IMR-90 (cell line): ENCODE data around the gene ARHGEF26.

Experiments
- CEBPB ChIP-seq: IDR thresholded peaks from 2 replicates; pipeline ENCODE4 v1.6.1; 2012; ENCODE audit warnings: low read depth, low read length, improper control_type of control experiment
- CHD1 ChIP-seq: IDR thresholded peaks from 2 replicates; pipeline ENCODE4 v1.6.1; 2012; ENCODE audit warnings: low read depth, low read length, improper control_type of control experiment
- FOS ChIP-seq: fragments of 150-350 bp; IDR thresholded peaks from 2 replicates; pipeline ENCODE4 v1.6.1; 2016; ENCODE audit warnings: low read depth, low read length
- MAFK ChIP-seq: IDR thresholded peaks from 2 replicates; pipeline ENCODE4 v1.6.1; 2012; ENCODE audit warnings: low read depth, low read length, improper control_type of control experiment
- MAZ ChIP-seq: IDR thresholded peaks from 2 replicates; pipeline ENCODE4 v1.6.1; 2012; ENCODE audit warnings: low read depth, mild to moderate bottlenecking, low read length, improper control_type of control experiment, moderate library complexity, borderline replicate concordance
- POLR2A ChIP-seq: IDR thresholded peaks from 2 replicates; pipeline ENCODE4 v1.6.1; 2012; ENCODE audit warnings: mild to moderate bottlenecking, low read depth, low read length
- RAD21 ChIP-seq: IDR thresholded peaks from 2 replicates; pipeline ENCODE4 v1.6.1; 2012; ENCODE audit warnings: low read length, improper control_type of control experiment
- RCOR1 ChIP-seq: IDR thresholded peaks from 2 replicates; pipeline ENCODE4 v1.6.1; 2012; ENCODE audit warnings: mild to moderate bottlenecking, low read length, improper control_type of control experiment; ENCODE audit not compliant: insufficient replicate concordance
- SMC3 ChIP-seq: fragments of 150-350 bp; IDR thresholded peaks from 2 replicates; pipeline ENCODE4 v1.6.1; 2016; ENCODE audit warnings: low read depth, mild to moderate bottlenecking, antibody characterized with exemption, low read length, moderate library complexity
- TF ChIP-seq, protein P1 (sequence below): conservative IDR thresholded peaks from 2 replicates; pipeline ENCODE4 v1.5.1; 2012; ENCODE audit warnings: mild to moderate bottlenecking, low read depth, low read length, improper control_type of control experiment
- TF ChIP-seq, protein P2 (sequence below): fragments of 150-350 bp; IDR thresholded peaks from 2 replicates; pipeline ENCODE4 v1.6.1; 2017; ENCODE audit warnings: mild to moderate bottlenecking, antibody characterized with exemption, low read length, low read depth
- TF ChIP-seq, protein P3 (sequence below): fragments of 150-350 bp; IDR thresholded peaks from 2 replicates; pipeline ENCODE4 v1.6.1; 2016; ENCODE audit warnings: low read depth, mild to moderate bottlenecking, low read length, moderate library complexity, borderline replicate concordance

DNA sequence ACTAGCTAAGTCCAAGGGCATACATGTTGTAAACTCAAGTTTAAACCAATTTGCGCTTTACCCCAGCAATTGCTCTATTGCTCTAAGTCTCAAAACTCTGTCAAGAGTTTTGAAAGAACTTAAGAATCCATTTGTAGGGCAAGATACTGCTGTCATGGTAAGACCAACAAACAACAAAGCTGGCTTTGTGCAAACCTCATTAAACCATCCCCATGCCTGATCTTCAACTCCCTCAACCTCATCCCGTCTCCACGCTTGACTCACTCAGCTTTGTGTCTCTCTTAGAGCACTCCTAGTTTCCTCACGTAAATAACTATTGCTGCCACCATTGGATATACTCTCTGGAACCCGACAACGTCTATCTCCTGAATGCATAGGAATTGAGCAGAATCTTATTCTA, 20.6 kb upstream of the ARHGEF26 start:
- TF ChIP-seq POLR2A (no peak), RAD21 (no peak), MAFK (no peak), FOS (no peak), RCOR1 (no peak), SMC3 (no peak), MAZ (no peak), CHD1 (no peak), CEBPB (no peak)
- TF ChIP-seq, protein P1, sequence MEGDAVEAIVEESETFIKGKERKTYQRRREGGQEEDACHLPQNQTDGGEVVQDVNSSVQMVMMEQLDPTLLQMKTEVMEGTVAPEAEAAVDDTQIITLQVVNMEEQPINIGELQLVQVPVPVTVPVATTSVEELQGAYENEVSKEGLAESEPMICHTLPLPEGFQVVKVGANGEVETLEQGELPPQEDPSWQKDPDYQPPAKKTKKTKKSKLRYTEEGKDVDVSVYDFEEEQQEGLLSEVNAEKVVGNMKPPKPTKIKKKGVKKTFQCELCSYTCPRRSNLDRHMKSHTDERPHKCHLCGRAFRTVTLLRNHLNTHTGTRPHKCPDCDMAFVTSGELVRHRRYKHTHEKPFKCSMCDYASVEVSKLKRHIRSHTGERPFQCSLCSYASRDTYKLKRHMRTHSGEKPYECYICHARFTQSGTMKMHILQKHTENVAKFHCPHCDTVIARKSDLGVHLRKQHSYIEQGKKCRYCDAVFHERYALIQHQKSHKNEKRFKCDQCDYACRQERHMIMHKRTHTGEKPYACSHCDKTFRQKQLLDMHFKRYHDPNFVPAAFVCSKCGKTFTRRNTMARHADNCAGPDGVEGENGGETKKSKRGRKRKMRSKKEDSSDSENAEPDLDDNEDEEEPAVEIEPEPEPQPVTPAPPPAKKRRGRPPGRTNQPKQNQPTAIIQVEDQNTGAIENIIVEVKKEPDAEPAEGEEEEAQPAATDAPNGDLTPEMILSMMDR = no peak
- TF ChIP-seq, protein P2, sequence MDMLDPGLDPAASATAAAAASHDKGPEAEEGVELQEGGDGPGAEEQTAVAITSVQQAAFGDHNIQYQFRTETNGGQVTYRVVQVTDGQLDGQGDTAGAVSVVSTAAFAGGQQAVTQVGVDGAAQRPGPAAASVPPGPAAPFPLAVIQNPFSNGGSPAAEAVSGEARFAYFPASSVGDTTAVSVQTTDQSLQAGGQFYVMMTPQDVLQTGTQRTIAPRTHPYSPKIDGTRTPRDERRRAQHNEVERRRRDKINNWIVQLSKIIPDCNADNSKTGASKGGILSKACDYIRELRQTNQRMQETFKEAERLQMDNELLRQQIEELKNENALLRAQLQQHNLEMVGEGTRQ = no peak
- TF ChIP-seq, protein P3, sequence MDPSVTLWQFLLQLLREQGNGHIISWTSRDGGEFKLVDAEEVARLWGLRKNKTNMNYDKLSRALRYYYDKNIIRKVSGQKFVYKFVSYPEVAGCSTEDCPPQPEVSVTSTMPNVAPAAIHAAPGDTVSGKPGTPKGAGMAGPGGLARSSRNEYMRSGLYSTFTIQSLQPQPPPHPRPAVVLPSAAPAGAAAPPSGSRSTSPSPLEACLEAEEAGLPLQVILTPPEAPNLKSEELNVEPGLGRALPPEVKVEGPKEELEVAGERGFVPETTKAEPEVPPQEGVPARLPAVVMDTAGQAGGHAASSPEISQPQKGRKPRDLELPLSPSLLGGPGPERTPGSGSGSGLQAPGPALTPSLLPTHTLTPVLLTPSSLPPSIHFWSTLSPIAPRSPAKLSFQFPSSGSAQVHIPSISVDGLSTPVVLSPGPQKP = no peak
